Measurements from ENCODE around the gene PDXK. TPM values are rescaled to one million over a fixed set of nuclear protein-coding genes. Genes with fewer than 3 reads are reported as not detected.

Gene PDXK
- total RNA-seq (2022; extraction: Qiagen RNA extraction; ENCODE audit: low read depth) = 231 to 311 TPM (median 266 TPM) in 5 replicates

DNA sequence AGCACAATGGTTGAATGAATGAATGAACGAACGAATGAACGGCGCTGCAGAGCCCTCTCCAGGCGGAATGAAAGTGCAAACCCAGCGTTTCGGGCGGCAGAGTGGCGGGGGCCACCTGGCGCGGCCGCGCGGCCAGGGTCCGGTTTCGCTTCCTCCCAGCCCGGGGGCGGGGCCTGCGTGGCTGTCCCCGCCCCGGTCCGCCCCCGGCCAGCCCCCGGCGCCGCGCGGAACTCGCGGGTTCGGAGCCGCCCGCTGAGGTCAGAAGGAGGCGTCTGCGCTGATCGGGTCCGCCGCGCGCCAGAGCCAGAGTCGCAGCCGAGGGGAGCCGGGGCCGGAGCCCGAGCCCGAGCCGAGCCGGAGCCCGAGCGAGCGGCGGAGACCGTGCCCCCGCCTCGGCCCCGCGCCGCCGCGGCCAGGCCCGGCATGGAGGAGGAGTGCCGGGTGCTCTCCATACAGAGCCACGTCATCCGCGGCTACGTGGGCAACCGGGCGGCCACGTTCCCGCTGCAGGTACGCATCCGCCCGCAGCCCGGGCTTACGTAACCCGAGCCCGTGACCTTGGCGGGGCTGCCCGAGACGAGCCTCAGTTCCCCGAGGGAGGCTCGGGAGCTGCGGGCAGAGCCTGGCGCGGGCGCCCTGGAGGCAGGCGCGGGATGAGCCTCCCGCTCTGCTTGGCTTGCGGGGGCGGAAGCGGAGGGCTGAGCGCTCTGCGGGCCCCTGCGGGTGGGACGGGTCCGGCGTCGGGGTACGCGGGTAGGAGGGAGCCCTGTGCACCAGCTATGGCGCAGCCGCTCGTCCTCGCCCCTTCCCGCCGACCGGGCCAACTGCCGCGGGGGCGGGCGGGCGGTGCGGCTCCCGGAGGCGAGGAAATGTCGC lies at the start of gene PDXK:
PDXK (plus strand) TSS at position 258 of the 876 bp plus-strand sequence; CDS start at position 424, 166 bp downstream.

GRCh38 chr21:43775795-43776430 lies 57.0 kb downstream of the PDXK start, which contains the start of gene CSTB:
TSS of gene CSTB (minus strand) at chr21:43776308. CDS start at chr21:43776269, 39 bp downstream.

DNA sequence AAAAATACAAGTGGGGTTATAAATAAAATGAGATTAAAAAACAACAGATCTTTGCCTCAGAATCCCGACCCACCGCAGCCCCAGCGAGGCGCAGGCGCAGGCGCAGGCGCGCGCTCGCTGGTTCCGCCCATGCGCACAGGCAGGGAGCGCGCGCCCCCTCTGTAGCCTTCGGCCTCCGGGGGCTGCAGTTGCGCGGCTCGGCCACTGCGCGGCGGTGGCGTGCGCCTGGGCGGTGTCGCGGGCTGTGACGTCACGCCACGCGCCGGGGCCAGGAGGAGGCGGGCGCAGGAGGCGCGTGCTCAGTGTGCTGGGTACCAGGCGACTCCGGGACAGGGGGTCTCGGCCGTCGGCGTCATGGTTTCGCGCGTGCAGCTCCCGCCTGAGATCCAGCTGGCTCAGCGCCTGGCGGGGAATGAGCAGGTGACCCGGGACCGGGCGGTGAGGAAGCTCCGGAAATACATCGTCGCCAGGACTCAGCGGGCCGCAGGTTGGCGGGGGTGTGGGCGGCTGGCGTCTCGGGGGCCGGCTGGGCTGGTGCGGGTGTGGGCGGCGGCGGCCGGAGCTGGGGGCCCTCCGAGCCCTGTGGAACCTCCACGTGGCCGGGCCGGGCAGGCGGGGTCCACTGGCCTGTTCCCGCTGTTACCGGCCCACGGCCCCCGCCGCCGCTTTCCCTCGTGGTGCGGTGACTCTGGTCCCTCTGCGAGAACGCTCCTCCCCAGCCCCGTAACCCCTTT lies 70.5 kb downstream of the PDXK start, which contains the start of gene RRP1:
RRP1 (plus strand) TSS at position 302 of the 734 bp plus-strand sequence; CDS start at position 355, 53 bp downstream.

Other genes starting within 250 kb of the PDXK start
- gene HSF2BP, start 59.6 kb upstream of the PDXK start, total RNA-seq (2022; extraction: Qiagen RNA extraction; ENCODE audit: low read depth) = 1.2 to 2.0 TPM (median 1.6 TPM) in 5 replicates
- gene RRP1B, start 59.6 kb upstream of the PDXK start, total RNA-seq (2022; extraction: Qiagen RNA extraction; ENCODE audit: low read depth) = 34.7 to 40.7 TPM (median 38.2 TPM) in 5 replicates
- 77.7 to 94.7 TPM (median 86.5 TPM) in 5 replicates for gene CSTB, start 57.2 kb downstream of the PDXK start, total RNA-seq (2022; extraction: Qiagen RNA extraction; ENCODE audit: low read depth)
- 35.3 to 43.3 TPM (median 36.9 TPM) in 5 replicates for gene RRP1, start 70.4 kb downstream of the PDXK start, total RNA-seq (2022; extraction: Qiagen RNA extraction; ENCODE audit: low read depth)
- gene AGPAT3, start 146.1 kb downstream of the PDXK start, total RNA-seq (2022; extraction: Qiagen RNA extraction; ENCODE audit: low read depth) = 18.9 to 26.0 TPM (median 23.2 TPM) in 5 replicates

Measured in A549 treated with DMSO at 1 μM for 4 hours (cell line).